Smooth muscle cell (in vitro differentiated cells): ENCODE measurements around the gene CSTF3. TPM values are rescaled to one million over a fixed set of nuclear protein-coding genes. Genes with fewer than 3 reads are reported as not detected.
A peak's percentile ranks its signal among the peaks of the same experiment; 100 is the strongest.
"Not testable (repeated sequence)": the region's sequence is repeated elsewhere in the genome, so short reads cannot be mapped to it uniquely, and the experiment has no call there.

Experiments
- DNase-seq: peaks from one replicate; lab custom pipeline; 2025; ENCODE audit not compliant: unreplicated experiment; lab: John Stamatoyannopoulos, UW
- H2AFZ ChIP-seq: fragments of 200-600 bp; sonication (generic); 2 replicates; pipeline ENCODE4 v1.6.0; 2016; ENCODE audit warnings: antibody characterized with exemption, low read depth, mild to moderate bottlenecking
- H3F3A ChIP-seq: fragments of 200-600 bp; sonication (generic); 2 replicates; pipeline ENCODE4 v1.6.0; 2017; ENCODE audit warnings: antibody characterized with exemption, low read depth
- H3K27ac ChIP-seq: fragments of 200-600 bp; sonication (generic); 2 replicates; pipeline ENCODE4 v1.5.1; 2016; ENCODE audit warnings: low read depth, mild to moderate bottlenecking
- H3K27me3 ChIP-seq: fragments of 200-600 bp; sonication (generic); 2 replicates; pipeline ENCODE4 v1.6.1; 2016; ENCODE audit warnings: low read depth, mild to moderate bottlenecking
- H3K36me3 ChIP-seq: fragments of 200-600 bp; sonication (generic); 2 replicates; pipeline ENCODE4 v1.5.1; 2016; ENCODE audit warnings: low read depth
- H3K4me1 ChIP-seq: fragments of 200-600 bp; sonication (generic); 2 replicates; pipeline ENCODE4 v1.5.1; 2016; ENCODE audit warnings: low read depth
- H3K4me2 ChIP-seq: fragments of 200-600 bp; sonication (generic); 2 replicates; pipeline ENCODE4 v1.6.0; 2016; ENCODE audit warnings: mild to moderate bottlenecking
- H3K4me3 ChIP-seq: fragments of 200-600 bp; sonication (generic); 2 replicates; pipeline ENCODE4 v1.5.1; 2016; ENCODE audit warnings: mild to moderate bottlenecking
- H3K79me2 ChIP-seq: fragments of 200-600 bp; sonication (generic); 2 replicates; pipeline ENCODE4 v1.6.0; 2016; ENCODE audit warnings: low read depth, mild to moderate bottlenecking
- H3K9ac ChIP-seq: fragments of 200-600 bp; sonication (generic); 2 replicates; pipeline ENCODE4 v1.6.0; 2016; ENCODE audit warnings: low read depth
- H3K9me3 ChIP-seq: fragments of 200-600 bp; sonication (generic); replicated peaks from 2 replicates; pipeline ENCODE4 v1.5.1; 2016; ENCODE audit warnings: low read depth
- H4K20me1 ChIP-seq: fragments of 200-600 bp; sonication (generic); 2 replicates; pipeline ENCODE4 v1.6.0; 2016; ENCODE audit warnings: low read depth
- WGBS: methylation state at CpG from one replicate; pipeline ENCODE4 v1.1.7; 2016; ENCODE audit warnings: low lambda C conversion rate; 5-methylcytosine and 5-hydroxymethylcytosine counted together
- polyA plus RNA-seq: library from polyadenylated mRNA; unstranded; fragments of >200 nt; fragmentation: Nextera tagmentation; extraction: Ambion mirVana; gene quantifications from 2 replicates; pipeline ENCODE4 v1.2.1, GENCODE V29; 2016
- total RNA-seq: library from RNA; depleted of rRNA; stranded (reverse); fragments of >200 nt; gene quantifications from 2 replicates; pipeline ENCODE4 v1.2.3, GENCODE V29; 2014
- TF ChIP-seq, protein P1 (sequence below): fragments of 200-600 bp; sonication (generic); IDR thresholded peaks from 2 replicates; pipeline ENCODE4 v1.5.1; 2017; ENCODE audit warnings: borderline replicate concordance, mild to moderate bottlenecking, antibody characterized with exemption; ENCODE audit not compliant: insufficient read depth, poor library complexity, severe bottlenecking

CSTF3 gene
- total and polyA plus RNA-seq, 2 experiments from 2014 or later, result 25.9 to 30.4 TPM

DNA sequence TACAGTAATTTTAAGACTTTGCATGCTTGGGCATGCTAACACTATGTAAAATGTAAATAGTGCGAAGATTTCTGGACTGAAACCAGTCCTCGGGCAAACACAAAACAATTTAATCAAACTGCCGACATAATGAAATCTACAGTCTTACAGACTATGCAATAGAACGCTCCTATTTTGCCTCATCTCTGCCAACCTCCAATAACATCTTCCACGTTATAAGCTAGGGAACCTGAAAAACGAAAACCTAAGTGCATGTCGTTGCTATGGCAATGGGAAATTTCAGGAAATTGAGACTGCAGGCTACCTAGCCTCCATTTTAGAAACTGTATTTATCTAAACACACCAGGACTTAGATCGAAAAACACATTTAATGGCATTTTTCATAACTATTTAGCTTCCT is 1.1 kb downstream of the CSTF3 start:
- DNase-seq, result no peak

DNA sequence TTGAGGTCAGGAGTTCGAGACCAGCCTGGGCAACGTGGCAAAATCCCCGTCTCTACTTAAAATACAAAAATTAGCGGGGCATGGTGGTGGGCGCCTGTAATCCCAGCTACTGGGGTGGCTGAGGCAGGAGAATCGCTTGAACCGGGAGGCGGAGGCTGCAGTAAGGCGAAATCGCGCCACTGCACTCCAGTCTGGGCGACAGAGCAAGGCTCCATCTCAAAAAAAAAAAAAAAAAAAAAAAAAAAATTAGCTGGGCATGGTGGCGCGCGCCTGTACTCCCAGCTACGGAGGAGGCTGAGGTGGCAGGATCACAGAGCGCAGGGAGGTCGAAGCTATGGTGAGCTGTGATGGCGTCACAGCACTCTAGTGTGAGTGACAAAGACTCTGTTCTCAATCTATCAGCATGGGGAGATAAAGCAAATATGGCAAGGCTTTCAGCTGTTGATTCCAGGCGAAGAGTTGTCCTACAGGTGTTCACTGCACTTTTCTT is 1.9 kb downstream of the CSTF3 start:
- peak overlapping the region; percentile 71 for H3K27ac ChIP-seq
- peaks cover 69% of the 10 kb centered on the region for H3K79me2 ChIP-seq
- peaks cover 33% of the 10 kb centered on the region for H3K4me1 ChIP-seq
- not testable (repeated sequence) for H3K27me3 ChIP-seq, H2AFZ ChIP-seq, DNase-seq, H3K36me3 ChIP-seq, H3F3A ChIP-seq, H3K9me3 ChIP-seq
- H3K9ac ChIP-seq, result peak overlapping the region; percentile 92
- peaks cover 57% of the 10 kb centered on the region for H4K20me1 ChIP-seq
- peak overlapping the region; percentile 75 for H3K4me3 ChIP-seq
- WGBS, result 75% methylated on average over 20 of the region's 20 CpGs
- H3K4me2 ChIP-seq, result peak overlapping the region; percentile 98

More for the DNA sequence above, 1.1 kb downstream of the CSTF3 start:
- Histone ChIP-seq H3F3A (no peaks in the 10 kb centered on the region), H3K79me2 (peaks cover 62% of the 10 kb centered on the region), H2AFZ (no peak overlapping the region), H3K4me1 (peaks cover 33% of the 10 kb centered on the region), H3K4me3 (peak overlapping the region; percentile 75), H3K36me3 (no peaks in the 10 kb centered on the region), H3K4me2 (peak overlapping the region; percentile 98), H3K27me3 (no peaks in the 10 kb centered on the region), H3K9me3 (no peaks in the 10 kb centered on the region), H4K20me1 (peaks cover 49% of the 10 kb centered on the region), H3K9ac (peak overlapping the region; percentile 92), H3K27ac (peak overlapping the region; percentile 71)
- WGBS, result 3% methylated on average over 8 of the region's 8 CpGs
- TF ChIP-seq, protein P1, sequence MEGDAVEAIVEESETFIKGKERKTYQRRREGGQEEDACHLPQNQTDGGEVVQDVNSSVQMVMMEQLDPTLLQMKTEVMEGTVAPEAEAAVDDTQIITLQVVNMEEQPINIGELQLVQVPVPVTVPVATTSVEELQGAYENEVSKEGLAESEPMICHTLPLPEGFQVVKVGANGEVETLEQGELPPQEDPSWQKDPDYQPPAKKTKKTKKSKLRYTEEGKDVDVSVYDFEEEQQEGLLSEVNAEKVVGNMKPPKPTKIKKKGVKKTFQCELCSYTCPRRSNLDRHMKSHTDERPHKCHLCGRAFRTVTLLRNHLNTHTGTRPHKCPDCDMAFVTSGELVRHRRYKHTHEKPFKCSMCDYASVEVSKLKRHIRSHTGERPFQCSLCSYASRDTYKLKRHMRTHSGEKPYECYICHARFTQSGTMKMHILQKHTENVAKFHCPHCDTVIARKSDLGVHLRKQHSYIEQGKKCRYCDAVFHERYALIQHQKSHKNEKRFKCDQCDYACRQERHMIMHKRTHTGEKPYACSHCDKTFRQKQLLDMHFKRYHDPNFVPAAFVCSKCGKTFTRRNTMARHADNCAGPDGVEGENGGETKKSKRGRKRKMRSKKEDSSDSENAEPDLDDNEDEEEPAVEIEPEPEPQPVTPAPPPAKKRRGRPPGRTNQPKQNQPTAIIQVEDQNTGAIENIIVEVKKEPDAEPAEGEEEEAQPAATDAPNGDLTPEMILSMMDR, result no peak

DNA sequence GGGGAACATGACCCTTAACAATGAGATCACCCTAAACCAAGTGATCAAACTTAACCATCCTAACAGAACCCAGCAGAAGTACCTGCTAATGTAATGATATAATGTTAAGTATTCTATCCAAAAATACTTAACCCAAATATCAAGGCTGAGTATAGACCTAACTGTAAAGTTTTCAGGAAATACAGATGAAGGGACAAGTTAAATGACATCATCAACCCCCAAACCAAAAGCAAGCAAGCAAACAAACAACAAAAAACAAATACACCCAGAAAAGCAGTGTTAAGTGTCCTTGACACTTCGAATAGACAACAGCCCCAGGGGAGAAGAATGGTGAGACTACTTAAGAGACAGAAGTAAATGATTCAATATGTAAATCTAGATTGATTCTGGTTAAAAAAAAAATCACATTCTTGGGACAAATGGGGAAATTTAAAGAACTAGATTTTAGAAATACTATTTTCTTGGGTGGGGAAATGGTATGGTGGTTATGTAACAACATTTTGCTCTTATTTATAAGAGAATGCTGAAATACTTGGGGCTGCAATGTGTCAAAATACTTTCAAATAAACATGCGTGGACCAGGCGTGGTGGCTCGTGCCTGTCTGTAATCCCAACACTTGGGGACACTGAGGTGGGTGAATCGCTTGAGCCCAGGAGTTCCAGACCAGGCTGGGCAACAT is 2.5 kb downstream of the CSTF3 start:
- peaks cover 33% of the 10 kb centered on the region for H3K4me1 ChIP-seq
- H3K36me3 ChIP-seq, result no peaks in the 10 kb centered on the region
- TF ChIP-seq, protein P1, result no peak
- H3K27ac ChIP-seq, result peak overlapping the region; percentile 3
- no peaks in the 10 kb centered on the region for H3K9me3 ChIP-seq
- WGBS, result 68% methylated on average over 5 of the region's 5 CpGs
- no peaks in the 10 kb centered on the region for H3K27me3 ChIP-seq
- H3K79me2 ChIP-seq, result peaks cover 76% of the 10 kb centered on the region
- H3K4me3 ChIP-seq, result peak overlapping the region; percentile 2
- H3K9ac ChIP-seq, result no peak overlapping the region
- no peak for DNase-seq
- H4K20me1 ChIP-seq, result peaks cover 62% of the 10 kb centered on the region
- no peak overlapping the region for H2AFZ ChIP-seq
- no peaks in the 10 kb centered on the region for H3F3A ChIP-seq
- peak overlapping the region; percentile 64 for H3K4me2 ChIP-seq

DNA sequence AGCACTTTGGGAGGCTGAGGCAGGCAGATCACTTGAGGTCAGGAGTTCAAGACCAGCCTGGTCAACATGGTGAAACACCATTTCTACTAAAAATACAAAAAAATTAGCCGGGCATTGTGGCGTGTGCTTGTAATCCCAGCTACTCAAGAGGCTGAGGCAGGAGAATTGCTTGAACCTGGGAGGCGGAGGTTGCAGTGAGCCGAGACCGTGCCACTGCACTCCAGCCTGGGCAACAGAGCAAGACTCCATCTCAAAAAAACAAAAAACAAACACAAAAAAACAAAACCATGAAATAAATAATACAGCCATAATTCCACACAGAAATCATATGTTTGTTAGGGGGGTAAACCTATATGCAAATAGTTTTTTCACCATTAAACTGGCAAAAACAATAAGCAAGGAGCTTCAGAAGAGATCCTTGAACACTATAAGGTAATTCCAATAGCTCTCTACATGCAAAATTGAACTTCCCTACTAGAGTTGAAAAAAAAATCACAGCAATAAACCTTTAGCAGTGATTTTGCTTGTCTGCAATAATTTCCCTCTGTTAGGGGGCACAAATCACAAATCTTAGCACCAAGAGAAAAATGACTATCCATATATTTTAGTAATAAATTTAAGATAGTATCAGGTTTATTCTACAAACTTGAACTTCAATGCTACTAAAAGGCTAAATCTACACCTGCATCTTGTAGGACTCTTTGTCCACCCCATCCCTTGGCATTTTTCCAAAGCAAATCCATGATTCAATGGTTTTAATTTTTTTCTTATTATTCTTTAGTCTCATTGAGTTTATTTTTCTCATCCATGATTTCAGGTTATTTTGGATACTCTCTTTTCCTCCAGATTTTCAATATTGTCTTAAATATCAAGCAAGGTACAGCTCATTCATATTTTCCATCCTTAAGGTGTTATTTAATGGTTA is 3.9 kb downstream of the CSTF3 start:
- Histone ChIP-seq H3K36me3 (no peaks in the 10 kb centered on the region), H4K20me1 (peaks cover 76% of the 10 kb centered on the region), H3K79me2 (peaks cover 89% of the 10 kb centered on the region), H3K27me3 (no peaks in the 10 kb centered on the region), H3K4me3 (no peak overlapping the region), H3K4me2 (peak overlapping the region; percentile 64), H2AFZ (no peak overlapping the region), H3F3A (no peaks in the 10 kb centered on the region), H3K27ac (peak overlapping the region; percentile 3), H3K9me3 (no peaks in the 10 kb centered on the region), H3K4me1 (peaks cover 33% of the 10 kb centered on the region), H3K9ac (no peak overlapping the region)
- TF ChIP-seq, protein P1, result no peak
- no peak for DNase-seq
- 95% methylated on average over 5 of the region's 5 CpGs for WGBS
